ENCODE measurements around the gene VGLL2.
"Not testable (repeated sequence)": the region's sequence is repeated elsewhere in the genome, so short reads cannot be mapped to it uniquely, and the experiment has no call there.

The VGLL2 gene, protein sequence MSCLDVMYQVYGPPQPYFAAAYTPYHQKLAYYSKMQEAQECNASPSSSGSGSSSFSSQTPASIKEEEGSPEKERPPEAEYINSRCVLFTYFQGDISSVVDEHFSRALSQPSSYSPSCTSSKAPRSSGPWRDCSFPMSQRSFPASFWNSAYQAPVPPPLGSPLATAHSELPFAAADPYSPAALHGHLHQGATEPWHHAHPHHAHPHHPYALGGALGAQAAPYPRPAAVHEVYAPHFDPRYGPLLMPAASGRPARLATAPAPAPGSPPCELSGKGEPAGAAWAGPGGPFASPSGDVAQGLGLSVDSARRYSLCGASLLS

GRCh38 chr6:117265410-117266256 is at the start of gene VGLL2:
Gene VGLL2, plus strand, starts transcription at chr6:117265558. Its CDS starts 206 bp downstream, at chr6:117265764.
- DNase-seq (ENCODE audit: low spot score), result peak; percentile 24

- DNase-seq (ENCODE audit: low spot score), result no peak
Observed at GRCh38 chr6:117222861-117223260, 42.5 kb upstream of the VGLL2 start.

DNA sequence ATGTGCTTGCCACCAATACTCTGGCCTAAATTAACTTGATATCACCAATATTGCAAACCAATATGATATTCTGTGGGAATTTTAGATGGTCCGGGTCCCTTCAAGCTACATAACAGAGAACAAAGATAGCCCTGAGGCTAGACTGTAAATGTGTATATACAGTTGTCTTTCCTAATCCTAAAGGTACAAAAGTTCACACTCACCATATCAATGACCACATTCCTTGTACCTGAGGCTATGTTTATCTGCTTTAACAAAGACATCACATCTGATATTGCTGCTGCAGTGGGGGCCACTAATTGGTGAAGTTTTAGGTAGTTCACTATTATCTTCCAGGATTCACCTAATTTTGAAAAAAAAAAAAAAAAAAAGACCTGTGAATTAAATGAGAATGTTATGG is 38.6 kb upstream of the VGLL2 start:
- no peak for DNase-seq (ENCODE audit: low spot score)

GRCh38 chr6:117227245-117227962 is 38.0 kb upstream of the VGLL2 start:
- DNase-seq (ENCODE audit: low spot score), result no peak

DNA sequence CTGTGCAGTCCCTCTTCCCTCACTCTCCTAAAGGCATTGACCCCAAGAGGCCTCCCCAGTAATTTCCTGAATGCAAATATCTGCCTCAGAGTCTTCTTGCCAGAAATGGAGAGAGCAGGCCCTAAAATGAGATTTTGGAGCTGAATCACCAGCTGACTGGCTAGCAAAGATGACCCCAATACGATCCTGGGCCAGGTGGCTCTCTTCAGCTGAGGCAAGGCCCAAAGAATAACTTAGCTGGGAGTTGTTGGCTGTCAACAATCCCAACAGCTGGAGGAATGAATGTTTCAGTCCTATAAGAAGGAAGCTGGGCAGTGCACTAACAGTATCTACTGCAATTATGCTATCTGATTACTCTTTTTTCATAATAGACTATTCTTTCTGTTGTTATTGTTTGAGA is 37.2 kb upstream of the VGLL2 start:
- no peak for DNase-seq (ENCODE audit: low spot score)

DNA sequence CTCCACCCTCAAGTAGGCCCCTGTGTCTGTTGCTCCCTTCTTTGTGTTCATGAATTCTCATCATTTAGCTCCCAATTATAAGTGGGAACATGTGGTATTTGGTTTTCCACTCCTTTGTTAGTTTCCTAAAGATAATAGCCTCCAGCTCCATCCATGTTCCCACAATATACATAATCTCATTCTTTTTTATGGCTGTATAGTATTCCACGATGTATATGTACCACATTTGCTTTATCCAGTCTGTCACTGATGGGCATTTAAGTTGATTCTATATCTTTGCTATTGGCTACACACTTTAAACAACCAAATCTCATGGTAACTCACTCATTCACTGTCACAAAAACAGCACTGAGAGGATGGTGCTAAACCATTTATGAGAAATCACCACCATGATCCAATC is 35.5 kb upstream of the VGLL2 start:
- no peak for DNase-seq (ENCODE audit: low spot score)

DNA sequence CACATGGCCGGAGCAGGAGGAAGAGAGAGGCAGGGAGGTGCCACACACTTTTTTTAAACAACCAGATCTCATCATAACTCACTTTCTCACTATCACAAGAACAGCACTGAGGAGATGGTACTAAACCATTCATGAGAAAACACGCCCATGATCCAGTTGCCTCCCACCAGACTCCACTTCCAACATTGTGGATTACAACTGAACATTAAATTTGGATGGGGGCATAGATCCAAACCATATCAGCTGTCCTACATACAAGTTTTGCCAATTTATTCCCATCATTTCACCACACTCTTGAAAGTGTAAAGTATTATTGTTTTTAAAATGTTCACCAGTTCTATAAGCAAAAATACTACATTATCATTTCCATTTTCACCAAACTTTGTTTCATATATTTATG is 33.9 kb upstream of the VGLL2 start:
- DNase-seq (ENCODE audit: low spot score), result no peak

GRCh38 chr6:117232196-117232595 is 33.2 kb upstream of the VGLL2 start:
- DNase-seq (ENCODE audit: low spot score), result no peak

GRCh38 chr6:117233145-117233544 is 32.2 kb upstream of the VGLL2 start:
- no peak for DNase-seq (ENCODE audit: low spot score)

DNA sequence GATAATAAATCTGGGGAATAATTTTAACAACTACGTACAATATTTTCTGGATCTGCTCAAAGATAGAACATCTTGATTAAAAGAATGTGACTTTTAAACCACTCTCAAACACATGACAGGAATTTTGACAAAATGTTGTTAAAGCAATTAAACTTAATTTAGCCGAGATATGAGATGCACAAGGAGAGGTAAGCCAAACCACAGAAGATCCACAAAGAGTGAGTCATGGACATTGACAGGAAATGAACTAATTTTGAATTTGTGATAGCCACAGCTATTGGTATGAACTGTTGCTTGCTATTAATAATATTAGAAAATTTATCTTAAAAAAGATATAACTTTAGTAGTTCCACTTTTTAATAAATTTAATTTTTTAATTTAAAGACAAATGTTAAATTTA is 27.8 kb upstream of the VGLL2 start:
- DNase-seq (ENCODE audit: low spot score), result no peak

GRCh38 chr6:117244571-117244970 is 20.8 kb upstream of the VGLL2 start:
- DNase-seq (ENCODE audit: low spot score), result not testable (repeated sequence)

- not testable (repeated sequence) for DNase-seq (ENCODE audit: low spot score)
Observed at GRCh38 chr6:117244979-117245378, 20.4 kb upstream of the VGLL2 start.

DNA sequence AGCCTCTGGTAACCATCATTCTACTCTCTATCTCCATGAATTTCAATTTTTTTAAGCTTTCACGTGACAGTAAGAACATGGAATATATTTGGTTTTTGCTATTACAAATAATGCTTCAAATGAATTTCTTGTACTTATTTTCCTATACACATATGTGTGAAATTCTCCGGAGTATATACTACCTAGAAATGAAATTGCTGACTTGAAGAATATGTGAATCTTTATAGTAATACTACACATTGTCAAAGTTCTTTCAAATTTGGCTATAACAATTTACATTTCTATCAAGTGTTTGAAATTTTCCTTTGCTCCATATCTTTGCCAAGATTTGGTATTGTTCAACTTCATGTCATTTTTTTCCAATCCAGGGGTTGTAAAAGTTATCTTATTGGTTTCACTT is 11.6 kb upstream of the VGLL2 start:
- DNase-seq (ENCODE audit: low spot score), result no peak

DNA sequence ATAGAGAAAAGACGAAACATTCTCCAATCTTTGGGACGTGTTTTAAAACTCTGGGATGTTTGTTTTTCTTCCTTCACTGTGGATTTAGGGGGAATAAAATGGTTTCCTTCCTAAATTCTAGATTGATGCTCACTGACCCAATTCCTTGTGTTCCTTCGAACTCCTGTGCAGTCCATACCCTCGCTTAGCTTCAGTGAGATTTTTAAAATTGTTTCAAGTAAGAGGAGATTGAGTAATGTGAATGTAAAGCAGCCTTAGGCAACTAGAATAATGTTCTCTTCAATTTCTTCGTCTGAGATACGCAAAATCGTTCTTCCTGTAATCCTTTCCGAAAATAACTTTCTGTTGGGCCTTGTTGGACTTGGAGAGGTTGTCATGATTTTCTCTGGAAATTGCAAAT is 2.6 kb upstream of the VGLL2 start:
- DNase-seq (ENCODE audit: low spot score), result no peak

- DNase-seq (ENCODE audit: low spot score), result no peak
Observed at GRCh38 chr6:117263353-117263927, 1.9 kb upstream of the VGLL2 start.

DNA sequence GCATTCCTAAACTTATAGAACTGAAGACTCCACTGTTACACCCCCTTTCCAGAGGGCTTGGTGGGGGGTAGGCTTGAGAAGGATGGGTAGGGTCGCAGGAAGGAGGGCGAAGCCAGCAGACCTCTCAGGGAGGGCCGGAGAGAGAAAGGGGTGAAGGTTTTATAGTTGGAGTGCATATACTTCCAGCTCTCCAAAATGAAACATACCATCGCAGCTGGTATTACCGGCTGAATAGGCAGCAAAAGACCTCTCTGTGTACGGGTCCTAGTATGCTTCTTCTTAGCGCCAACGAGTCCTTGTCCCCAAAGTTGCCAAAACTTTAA is 1.0 kb upstream of the VGLL2 start:
- no peak for DNase-seq (ENCODE audit: low spot score)

GRCh38 chr6:117264692-117265409 is 507 bp upstream of the VGLL2 start:
- DNase-seq (ENCODE audit: low spot score), result no peak

- DNase-seq (ENCODE audit: low spot score), result no peak
Observed at GRCh38 chr6:117266257-117267053, 1.1 kb downstream of the VGLL2 start.

GRCh38 chr6:117267054-117267347 is 1.6 kb downstream of the VGLL2 start:
- no peak for DNase-seq (ENCODE audit: low spot score)

DNA sequence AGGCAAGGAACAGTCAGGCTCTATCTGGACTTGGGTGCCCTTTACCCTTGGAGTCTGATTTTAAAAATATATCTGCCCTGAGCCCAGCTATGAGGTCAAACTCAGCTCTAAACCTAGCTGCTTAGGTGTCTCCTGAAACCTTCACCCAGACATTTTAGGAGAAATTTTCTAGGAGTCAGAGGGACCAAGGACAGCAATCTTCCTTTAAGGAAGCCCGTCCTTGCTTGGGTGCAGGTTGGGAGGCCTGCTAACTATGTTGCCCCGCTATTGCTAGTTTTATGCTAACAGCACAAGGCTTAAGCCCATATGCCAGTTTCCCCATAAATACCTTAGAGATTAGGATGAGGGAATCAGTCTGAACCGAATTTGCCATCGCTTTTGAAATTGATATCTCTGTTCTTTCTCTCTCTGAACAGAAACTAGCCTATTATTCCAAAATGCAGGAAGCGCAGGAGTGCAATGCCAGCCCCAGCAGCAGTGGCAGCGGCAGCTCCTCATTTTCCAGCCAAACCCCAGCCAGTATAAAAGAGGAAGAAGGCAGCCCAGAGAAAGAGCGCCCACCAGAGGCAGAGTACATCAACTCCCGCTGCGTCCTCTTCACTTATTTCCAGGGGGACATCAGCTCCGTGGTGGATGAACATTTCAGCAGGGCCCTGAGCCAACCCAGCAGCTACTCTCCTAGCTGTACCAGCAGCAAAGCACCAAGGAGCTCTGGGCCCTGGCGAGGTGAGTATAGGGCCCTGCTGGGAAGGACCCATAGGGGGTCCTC is 2.6 kb downstream of the VGLL2 start:
- DNase-seq (ENCODE audit: low spot score), result no peak

All from globus pallidus (tissue), 1 donor.